Measurements from ENCODE around the gene LGR5. TPM values are rescaled to one million over a fixed set of nuclear protein-coding genes. Genes with fewer than 3 reads are reported as not detected.

LGR5 gene
- total and polyA plus RNA-seq, 2 of the 13 experiments (the other 11 are each of a cell fraction or from before 2014, with no cell fraction given): 37.0 to 121 TPM

- peak; percentile 91 for TF ChIP-seq SALL1 (CRISPR knock-in tag; IDR thresholded peaks at IDR 0.05)
- 0 out of 2 replicates have a peak, but pooled peaks have one; percentile 36 for TF ChIP-seq MIER2 (CRISPR knock-in tag; IDR thresholded peaks at IDR 0.05)
- no peak for TF ChIP-seq ZNF569 (CRISPR knock-in tag; IDR thresholded peaks at IDR 0.05; ENCODE audit: borderline replicate concordance)
- TF ChIP-seq PRPF4 (IDR thresholded peaks at IDR 0.05; ENCODE audit: low read depth, low read length, poor library complexity, severe bottlenecking): no peak
- peak; percentile 78; the same call in 1 of the 2 replicates for TF ChIP-seq IRF2 (CRISPR knock-in tag; IDR thresholded peaks at IDR 0.05)
- TF ChIP-seq TCF12 (IDR thresholded peaks at IDR 0.05): no peak
- TF ChIP-seq TCF12 (CRISPR knock-in tag; IDR thresholded peaks at IDR 0.05): peak; percentile 86; the same call in 1 of the 2 replicates
- no peak for TF ChIP-seq REL (CRISPR knock-in tag; conservative IDR thresholded peaks at IDR 0.05)
- no peak; the same call in 1 of the 2 replicates for TF ChIP-seq TFDP1 (CRISPR knock-in tag; IDR thresholded peaks at IDR 0.05; ENCODE audit: borderline replicate concordance)
- peak; percentile 69 for TF ChIP-seq ZNF652 (CRISPR knock-in tag; IDR thresholded peaks at IDR 0.05; ENCODE audit: borderline replicate concordance, low read depth)
- TF ChIP-seq, protein P1, sequence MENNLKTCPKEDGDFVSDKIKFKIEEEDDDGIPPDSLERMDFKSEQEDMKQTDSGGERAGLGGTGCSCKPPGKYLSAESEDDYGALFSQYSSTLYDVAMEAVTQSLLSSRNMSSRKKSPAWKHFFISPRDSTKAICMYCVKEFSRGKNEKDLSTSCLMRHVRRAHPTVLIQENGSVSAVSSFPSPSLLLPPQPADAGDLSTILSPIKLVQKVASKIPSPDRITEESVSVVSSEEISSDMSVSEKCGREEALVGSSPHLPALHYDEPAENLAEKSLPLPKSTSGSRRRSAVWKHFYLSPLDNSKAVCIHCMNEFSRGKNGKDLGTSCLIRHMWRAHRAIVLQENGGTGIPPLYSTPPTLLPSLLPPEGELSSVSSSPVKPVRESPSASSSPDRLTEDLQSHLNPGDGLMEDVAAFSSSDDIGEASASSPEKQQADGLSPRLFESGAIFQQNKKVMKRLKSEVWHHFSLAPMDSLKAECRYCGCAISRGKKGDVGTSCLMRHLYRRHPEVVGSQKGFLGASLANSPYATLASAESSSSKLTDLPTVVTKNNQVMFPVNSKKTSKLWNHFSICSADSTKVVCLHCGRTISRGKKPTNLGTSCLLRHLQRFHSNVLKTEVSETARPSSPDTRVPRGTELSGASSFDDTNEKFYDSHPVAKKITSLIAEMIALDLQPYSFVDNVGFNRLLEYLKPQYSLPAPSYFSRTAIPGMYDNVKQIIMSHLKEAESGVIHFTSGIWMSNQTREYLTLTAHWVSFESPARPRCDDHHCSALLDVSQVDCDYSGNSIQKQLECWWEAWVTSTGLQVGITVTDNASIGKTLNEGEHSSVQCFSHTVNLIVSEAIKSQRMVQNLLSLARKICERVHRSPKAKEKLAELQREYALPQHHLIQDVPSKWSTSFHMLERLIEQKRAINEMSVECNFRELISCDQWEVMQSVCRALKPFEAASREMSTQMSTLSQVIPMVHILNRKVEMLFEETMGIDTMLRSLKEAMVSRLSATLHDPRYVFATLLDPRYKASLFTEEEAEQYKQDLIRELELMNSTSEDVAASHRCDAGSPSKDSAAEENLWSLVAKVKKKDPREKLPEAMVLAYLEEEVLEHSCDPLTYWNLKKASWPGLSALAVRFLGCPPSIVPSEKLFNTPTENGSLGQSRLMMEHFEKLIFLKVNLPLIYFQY (CRISPR knock-in tag; IDR thresholded peaks at IDR 0.05; ENCODE audit: borderline replicate concordance): no peak
- no peak for TF ChIP-seq POLR2A (IDR thresholded peaks at IDR 0.05; ENCODE audit: insufficient read depth in 1 of 2, low read depth in 2 of 2, low read length in 2 of 2)
- TF ChIP-seq NFKB2 (CRISPR knock-in tag; IDR thresholded peaks at IDR 0.05; ENCODE audit: borderline replicate concordance): no peak
- no peak for TF ChIP-seq IRF1 (CRISPR knock-in tag; IDR thresholded peaks at IDR 0.05; ENCODE audit: low read depth)
- TF ChIP-seq SP2 (CRISPR knock-in tag; IDR thresholded peaks at IDR 0.05): no peak
- no peak for TF ChIP-seq HCFC1 (IDR thresholded peaks at IDR 0.05; ENCODE audit: low read depth, low read length)
- no peak for TF ChIP-seq ZNF570 (CRISPR knock-in tag; IDR thresholded peaks at IDR 0.05; ENCODE audit: borderline replicate concordance)
- TF ChIP-seq CBX1 (IDR thresholded peaks at IDR 0.05; ENCODE audit: low read depth): no peak
- TF ChIP-seq LBX2 (CRISPR knock-in tag; IDR thresholded peaks at IDR 0.05; ENCODE audit: borderline replicate concordance): no peak
- TF ChIP-seq ZNF430 (CRISPR knock-in tag; IDR thresholded peaks at IDR 0.05): 0 out of 2 replicates have a peak, but pooled peaks have one; percentile 37
- no peak for TF ChIP-seq ZNF143 (CRISPR knock-in tag; IDR thresholded peaks at IDR 0.05)
- no peak for TF ChIP-seq KAT7 (CRISPR knock-in tag; IDR thresholded peaks at IDR 0.05; ENCODE audit: borderline replicate concordance)
- no peak for TF ChIP-seq PHB2 (IDR thresholded peaks at IDR 0.05; ENCODE audit: partially characterized antibody)
- no peak for TF ChIP-seq ZFP41 (CRISPR knock-in tag; IDR thresholded peaks at IDR 0.05; ENCODE audit: borderline replicate concordance)
- no peak for TF ChIP-seq CREB1 (IDR thresholded peaks at IDR 0.05)
- peak; percentile 62 for TF ChIP-seq CREB1 (CRISPR knock-in tag; IDR thresholded peaks at IDR 0.05)
- no peak for TF ChIP-seq ZNF724P (CRISPR knock-in tag; IDR thresholded peaks at IDR 0.05; ENCODE audit: borderline replicate concordance)
These were observed 97.5 kb downstream of the LGR5 start (continued) for GRCh38 chr12:71536939-71537622.
